GM23338 (cell line): ENCODE data around the gene NUP160. TPM values are rescaled to one million over a fixed set of nuclear protein-coding genes. Genes with fewer than 3 reads are reported as not detected.
"Not testable (repeated sequence)": the region's sequence is repeated elsewhere in the genome, so short reads cannot be mapped to it uniquely, and the experiment has no call there.

Experiments
- ATAC-seq: fragments of 200-7000 bp; cut with Tn5 transposase; 3 replicates; pipeline ENCODE4 v1.9.1; 2020
- DNase-seq: peaks from one replicate; pipeline ENCODE4 v3.0.0-alpha.2; 2015; ENCODE audit warnings: low spot score
- H2AFZ ChIP-seq: fragments of 200-600 bp; sonication (generic); 2 replicates; pipeline ENCODE4 v1.8.0; 2016; ENCODE audit warnings: antibody characterized with exemption, mild to moderate bottlenecking, moderate library complexity
- H3F3A ChIP-seq: fragments of 200-600 bp; sonication (generic); replicated peaks from 2 replicates; pipeline ENCODE4 v1.8.0; 2017; ENCODE audit warnings: antibody characterized with exemption, mixed run types, low read depth
- H3K27ac ChIP-seq: fragments of 200-600 bp; sonication (generic); 2 replicates; pipeline ENCODE4 v1.6.1; 2016; ENCODE audit warnings: low read depth
- H3K27me3 ChIP-seq: fragments of 200-600 bp; sonication (generic); 2 replicates; pipeline ENCODE4 v1.8.0; 2016; ENCODE audit warnings: mild to moderate bottlenecking, mixed run types, moderate library complexity; ENCODE audit not compliant: insufficient read depth
- H3K36me3 ChIP-seq: fragments of 200-600 bp; sonication (generic); 2 replicates; pipeline ENCODE4 v1.8.0; 2016; ENCODE audit warnings: mild to moderate bottlenecking; ENCODE audit not compliant: insufficient read depth
- H3K4me1 ChIP-seq: fragments of 200-600 bp; sonication (generic); 2 replicates; pipeline ENCODE4 v1.8.0; 2016; ENCODE audit warnings: mild to moderate bottlenecking, moderate library complexity; ENCODE audit not compliant: insufficient read depth
- H3K4me2 ChIP-seq: fragments of 200-600 bp; sonication (generic); 2 replicates; pipeline ENCODE4 v1.7.1; 2017; ENCODE audit warnings: mixed run types
- H3K4me3 ChIP-seq: fragments of 200-600 bp; sonication (generic); 2 replicates; pipeline ENCODE4 v1.6.1; 2016; ENCODE audit warnings: mixed run types
- H3K79me2 ChIP-seq: fragments of 200-600 bp; sonication (generic); replicated peaks from 2 replicates; pipeline ENCODE4 v1.8.0; 2017; ENCODE audit warnings: mild to moderate bottlenecking; ENCODE audit not compliant: insufficient read depth
- H3K9me2 ChIP-seq: fragments of 200-600 bp; sonication (generic); 2 replicates; pipeline ENCODE4 v1.8.0; 2017; ENCODE audit not compliant: insufficient read depth
- H4K20me1 ChIP-seq: fragments of 200-600 bp; sonication (generic); replicated peaks from 2 replicates; pipeline ENCODE4 v1.8.0; 2017; ENCODE audit warnings: mild to moderate bottlenecking; ENCODE audit not compliant: insufficient read depth
- H3K27ac Mint-ChIP-seq: 2 replicates; pipeline ENCODE4 v1.8.0; 2020; ENCODE audit warnings: inconsistent platforms, mild to moderate bottlenecking, moderate library complexity, mixed read lengths
- H3K27me3 Mint-ChIP-seq: 3 replicates; pipeline ENCODE4 v1.8.0; 2022; ENCODE audit warnings: low read depth, mild to moderate bottlenecking, moderate library complexity, mixed read lengths, inconsistent platforms; ENCODE audit not compliant: insufficient read depth, poor library complexity
- H3K36me3 Mint-ChIP-seq: 3 replicates; pipeline ENCODE4 v1.8.0; 2021; ENCODE audit warnings: low read depth, mild to moderate bottlenecking, inconsistent platforms, moderate library complexity, mixed read lengths
- H3K4me1 Mint-ChIP-seq: 3 replicates; pipeline ENCODE4 v1.8.0; 2020; ENCODE audit warnings: mild to moderate bottlenecking, inconsistent platforms, mixed read lengths
- H3K4me3 Mint-ChIP-seq: 3 replicates; pipeline ENCODE4 v1.8.0; 2021; ENCODE audit warnings: moderate library complexity, mild to moderate bottlenecking, inconsistent platforms, mixed read lengths
- H3K9me3 Mint-ChIP-seq: 3 replicates; pipeline ENCODE4 v1.8.0; 2020; ENCODE audit warnings: moderate library complexity, mild to moderate bottlenecking, inconsistent platforms, mixed read lengths
- CREB1 ChIP-seq: fragments of 250-450 bp; sonication (Bioruptor Pico); IDR thresholded peaks from 2 replicates; pipeline ENCODE4 v1.5.0; 2020; ENCODE audit warnings: low read depth, mild to moderate bottlenecking, moderate library complexity
- EZH2 ChIP-seq: fragments of 200-600 bp; sonication (generic); IDR thresholded peaks from one replicate; pipeline ENCODE4 v1.8.0; 2017; ENCODE audit warnings: antibody characterized with exemption, mild to moderate bottlenecking, low read depth; ENCODE audit not compliant: unreplicated experiment
- EZH2phosphoT487 ChIP-seq: fragments of 200-600 bp; sonication (generic); IDR thresholded peaks from one replicate; pipeline ENCODE4 v1.8.1; 2018; ENCODE audit warnings: antibody characterized with exemption; ENCODE audit not compliant: unreplicated experiment
- JUNB ChIP-seq: IDR thresholded peaks from one replicate; pipeline ENCODE4 v1.6.1; 2016; ENCODE audit warnings: antibody characterized with exemption; ENCODE audit not compliant: unreplicated experiment
- NANOG ChIP-seq: IDR thresholded peaks from 2 replicates; pipeline ENCODE4 v1.6.1; 2016; ENCODE audit warnings: antibody characterized with exemption, borderline replicate concordance
- POLR2AphosphoS5 ChIP-seq: IDR thresholded peaks from 2 replicates; pipeline ENCODE4 v1.6.1; 2016; ENCODE audit warnings: antibody characterized with exemption, low read depth
- STAT1 ChIP-seq: IDR thresholded peaks from one replicate; pipeline ENCODE4 v1.6.1; 2016; ENCODE audit warnings: antibody characterized with exemption; ENCODE audit not compliant: unreplicated experiment
- ZNF331 ChIP-seq: fragments of 250-450 bp; sonication (Bioruptor Pico); IDR thresholded peaks from 2 replicates; pipeline ENCODE4 v1.5.0; 2020; ENCODE audit warnings: low read depth, mild to moderate bottlenecking, moderate library complexity
- polyA plus RNA-seq: library from polyadenylated mRNA; unstranded; fragments of >200 nt; fragmentation: Nextera tagmentation; extraction: Ambion mirVana; gene quantifications from 2 replicates; pipeline ENCODE4 v1.2.1, GENCODE V29; 2016
- total RNA-seq: library from RNA; depleted of rRNA; stranded (reverse); fragments of >200 nt; shearing (Covaris generic); gene quantifications from 2 replicates; pipeline ENCODE4 v1.2.3, GENCODE V29; 2014
- TF ChIP-seq, protein P1 (sequence below), 2 experiments: fragments of 200-600 bp in 1 of 2; sonication (generic) in 1 of 2; conservative IDR thresholded peaks; 2 replicates each; pipeline versions ENCODE4 v1.5.1 to v1.6.1; 2016 to 2017; ENCODE audit warnings: antibody characterized with exemption in 2 of 2, low read depth in 2 of 2, mild to moderate bottlenecking in 2 of 2, moderate library complexity in 1 of 2
- TF ChIP-seq, protein P2 (sequence below): IDR thresholded peaks from one replicate; pipeline ENCODE4 v1.6.1; 2018; ENCODE audit warnings: antibody characterized with exemption; ENCODE audit not compliant: unreplicated experiment
- TF ChIP-seq, protein P3 (sequence below): IDR thresholded peaks from 2 replicates; pipeline ENCODE4 v1.6.1; 2016; ENCODE audit warnings: antibody characterized with exemption

NUP160 gene
- total and polyA plus RNA-seq, 2 experiments from 2014 or later, result 41.2 to 101 TPM

DNA sequence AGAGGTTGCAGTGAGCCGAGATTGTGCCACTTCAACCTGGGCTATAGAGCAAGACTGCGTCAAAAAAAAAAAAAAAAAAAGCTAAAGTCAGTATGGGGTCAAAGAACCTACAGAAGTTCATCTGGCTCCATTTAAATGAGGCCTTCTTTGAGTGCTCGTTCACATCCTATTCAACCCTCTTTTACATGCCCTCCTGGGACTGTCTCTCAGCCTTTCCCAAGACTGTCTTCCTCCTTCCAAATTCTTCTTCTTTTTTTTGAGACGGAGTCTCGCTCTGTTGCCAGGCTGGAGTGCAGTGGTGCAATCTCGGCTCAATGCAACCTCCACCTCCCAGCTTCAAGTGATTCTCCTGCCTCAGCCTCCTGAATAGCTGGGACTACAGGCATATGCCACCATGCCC is 18.7 kb upstream of the NUP160 start:
- not testable (repeated sequence) for H3K9me3 Mint-ChIP-seq, H3K4me1 ChIP-seq, H3K4me3 ChIP-seq, H2AFZ ChIP-seq, H3K9me2 ChIP-seq, H3K4me1 Mint-ChIP-seq, H3K4me3 Mint-ChIP-seq, H3K27me3 Mint-ChIP-seq, H3K27me3 ChIP-seq, H4K20me1 ChIP-seq, H3K36me3 Mint-ChIP-seq, ATAC-seq, H3K27ac ChIP-seq, H3F3A ChIP-seq, H3K79me2 ChIP-seq, H3K27ac Mint-ChIP-seq, H3K4me2 ChIP-seq, H3K36me3 ChIP-seq, DNase-seq

DNA sequence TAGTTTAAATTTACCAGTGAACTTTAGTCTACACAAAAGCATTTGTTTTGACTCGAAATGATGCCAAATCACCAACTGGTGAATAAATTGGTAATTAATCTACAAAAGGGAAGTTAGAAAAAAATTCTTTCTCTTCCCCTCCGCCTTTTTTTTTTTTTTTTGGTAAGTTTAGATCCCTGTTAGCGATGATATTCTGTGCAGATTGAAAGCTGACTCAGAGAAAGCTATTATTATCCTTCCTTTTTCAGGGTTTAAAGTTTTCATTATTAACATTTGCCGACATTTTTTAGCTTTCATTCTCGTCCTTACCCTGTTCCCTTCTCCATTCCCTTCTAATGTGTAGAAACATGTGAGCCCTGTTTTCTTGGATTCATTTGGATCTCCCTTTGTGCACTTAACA is 16.8 kb upstream of the NUP160 start:
- H3K4me3 ChIP-seq, result no peak overlapping the region
- H3K27me3 Mint-ChIP-seq, result no peaks in the 10 kb centered on the region
- no peaks in the 10 kb centered on the region; the same call in 1 of the 2 replicates for H3K4me1 ChIP-seq
- H2AFZ ChIP-seq, result peak overlapping the region; percentile 72; the same call in 1 of the 2 replicates
- no peak overlapping the region for H3K27ac ChIP-seq
- no peak overlapping the region for H3K4me2 ChIP-seq
- no peak overlapping the region for H3K4me3 Mint-ChIP-seq
- H3K27ac Mint-ChIP-seq, result no peak overlapping the region
- no peaks in the 10 kb centered on the region for H3F3A ChIP-seq
- DNase-seq (no peak), ATAC-seq (no peak)
- H3K27me3 ChIP-seq, result no peaks in the 10 kb centered on the region
- no peaks in the 10 kb centered on the region for H3K36me3 ChIP-seq
- H3K36me3 Mint-ChIP-seq, result no peaks in the 10 kb centered on the region
- H3K4me1 Mint-ChIP-seq, result peaks cover 2% of the 10 kb centered on the region; the same call in 2 of the 3 replicates
- H3K79me2 ChIP-seq, result no peaks in the 10 kb centered on the region
- no peaks in the 10 kb centered on the region for H4K20me1 ChIP-seq
- H3K9me3 Mint-ChIP-seq, result no peaks in the 10 kb centered on the region
- no peaks in the 10 kb centered on the region for H3K9me2 ChIP-seq
- TF ChIP-seq POLR2AphosphoS5 (no peak), EZH2 (no peak), ZNF331 (no peak), NANOG (no peak), CREB1 (CRISPR knock-in tag) (no peak), STAT1 (no peak), JUNB (no peak), EZH2phosphoT487 (no peak)
- TF ChIP-seq, protein P1, sequence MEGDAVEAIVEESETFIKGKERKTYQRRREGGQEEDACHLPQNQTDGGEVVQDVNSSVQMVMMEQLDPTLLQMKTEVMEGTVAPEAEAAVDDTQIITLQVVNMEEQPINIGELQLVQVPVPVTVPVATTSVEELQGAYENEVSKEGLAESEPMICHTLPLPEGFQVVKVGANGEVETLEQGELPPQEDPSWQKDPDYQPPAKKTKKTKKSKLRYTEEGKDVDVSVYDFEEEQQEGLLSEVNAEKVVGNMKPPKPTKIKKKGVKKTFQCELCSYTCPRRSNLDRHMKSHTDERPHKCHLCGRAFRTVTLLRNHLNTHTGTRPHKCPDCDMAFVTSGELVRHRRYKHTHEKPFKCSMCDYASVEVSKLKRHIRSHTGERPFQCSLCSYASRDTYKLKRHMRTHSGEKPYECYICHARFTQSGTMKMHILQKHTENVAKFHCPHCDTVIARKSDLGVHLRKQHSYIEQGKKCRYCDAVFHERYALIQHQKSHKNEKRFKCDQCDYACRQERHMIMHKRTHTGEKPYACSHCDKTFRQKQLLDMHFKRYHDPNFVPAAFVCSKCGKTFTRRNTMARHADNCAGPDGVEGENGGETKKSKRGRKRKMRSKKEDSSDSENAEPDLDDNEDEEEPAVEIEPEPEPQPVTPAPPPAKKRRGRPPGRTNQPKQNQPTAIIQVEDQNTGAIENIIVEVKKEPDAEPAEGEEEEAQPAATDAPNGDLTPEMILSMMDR (conservative IDR thresholded peaks at IDR 0.05; ENCODE audit: low read depth in 2 of 2), result no peak
- TF ChIP-seq, protein P2, sequence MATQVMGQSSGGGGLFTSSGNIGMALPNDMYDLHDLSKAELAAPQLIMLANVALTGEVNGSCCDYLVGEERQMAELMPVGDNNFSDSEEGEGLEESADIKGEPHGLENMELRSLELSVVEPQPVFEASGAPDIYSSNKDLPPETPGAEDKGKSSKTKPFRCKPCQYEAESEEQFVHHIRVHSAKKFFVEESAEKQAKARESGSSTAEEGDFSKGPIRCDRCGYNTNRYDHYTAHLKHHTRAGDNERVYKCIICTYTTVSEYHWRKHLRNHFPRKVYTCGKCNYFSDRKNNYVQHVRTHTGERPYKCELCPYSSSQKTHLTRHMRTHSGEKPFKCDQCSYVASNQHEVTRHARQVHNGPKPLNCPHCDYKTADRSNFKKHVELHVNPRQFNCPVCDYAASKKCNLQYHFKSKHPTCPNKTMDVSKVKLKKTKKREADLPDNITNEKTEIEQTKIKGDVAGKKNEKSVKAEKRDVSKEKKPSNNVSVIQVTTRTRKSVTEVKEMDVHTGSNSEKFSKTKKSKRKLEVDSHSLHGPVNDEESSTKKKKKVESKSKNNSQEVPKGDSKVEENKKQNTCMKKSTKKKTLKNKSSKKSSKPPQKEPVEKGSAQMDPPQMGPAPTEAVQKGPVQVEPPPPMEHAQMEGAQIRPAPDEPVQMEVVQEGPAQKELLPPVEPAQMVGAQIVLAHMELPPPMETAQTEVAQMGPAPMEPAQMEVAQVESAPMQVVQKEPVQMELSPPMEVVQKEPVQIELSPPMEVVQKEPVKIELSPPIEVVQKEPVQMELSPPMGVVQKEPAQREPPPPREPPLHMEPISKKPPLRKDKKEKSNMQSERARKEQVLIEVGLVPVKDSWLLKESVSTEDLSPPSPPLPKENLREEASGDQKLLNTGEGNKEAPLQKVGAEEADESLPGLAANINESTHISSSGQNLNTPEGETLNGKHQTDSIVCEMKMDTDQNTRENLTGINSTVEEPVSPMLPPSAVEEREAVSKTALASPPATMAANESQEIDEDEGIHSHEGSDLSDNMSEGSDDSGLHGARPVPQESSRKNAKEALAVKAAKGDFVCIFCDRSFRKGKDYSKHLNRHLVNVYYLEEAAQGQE, result no peak
- TF ChIP-seq, protein P3, sequence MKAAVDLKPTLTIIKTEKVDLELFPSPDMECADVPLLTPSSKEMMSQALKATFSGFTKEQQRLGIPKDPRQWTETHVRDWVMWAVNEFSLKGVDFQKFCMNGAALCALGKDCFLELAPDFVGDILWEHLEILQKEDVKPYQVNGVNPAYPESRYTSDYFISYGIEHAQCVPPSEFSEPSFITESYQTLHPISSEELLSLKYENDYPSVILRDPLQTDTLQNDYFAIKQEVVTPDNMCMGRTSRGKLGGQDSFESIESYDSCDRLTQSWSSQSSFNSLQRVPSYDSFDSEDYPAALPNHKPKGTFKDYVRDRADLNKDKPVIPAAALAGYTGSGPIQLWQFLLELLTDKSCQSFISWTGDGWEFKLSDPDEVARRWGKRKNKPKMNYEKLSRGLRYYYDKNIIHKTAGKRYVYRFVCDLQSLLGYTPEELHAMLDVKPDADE, result no peak
